Glomerular endothelial cell (primary cell): Measurements from ENCODE around the gene TSPAN14. TPM values are rescaled to one million over a fixed set of nuclear protein-coding genes. Genes with fewer than 3 reads are reported as not detected.

Experiments used
- DNase-seq: peaks from one replicate; pipeline ENCODE4 v3.0.0-alpha.2; 2011; ENCODE audit warnings: low read depth, low spot score; ENCODE audit errors: extremely low read depth
- total RNA-seq: library from RNA; depleted of rRNA; stranded (reverse); fragments of >200 nt; gene quantifications from 2 replicates; pipeline ENCODE4 v1.2.3, GENCODE V29; 2015

Gene TSPAN14
- total RNA-seq, 1 donor from 2014 or later = 202 TPM

GRCh38 chr10:80502621-80503583 is 48.8 kb downstream of the TSPAN14 start:
- no peak for DNase-seq

GRCh38 chr10:80503584-80504157 is 49.6 kb downstream of the TSPAN14 start:
- DNase-seq = no peak

GRCh38 chr10:80504158-80504811 is 50.2 kb downstream of the TSPAN14 start:
- no peak for DNase-seq

- no peak for DNase-seq
These were observed 50.9 kb downstream of the TSPAN14 start for GRCh38 chr10:80504897-80505465.

- no peak for DNase-seq
These were observed 52.1 kb downstream of the TSPAN14 start for GRCh38 chr10:80506189-80506575.

GRCh38 chr10:80506836-80507487 is 52.9 kb downstream of the TSPAN14 start:
- DNase-seq = no peak

GRCh38 chr10:80509108-80509402 is 54.9 kb downstream of the TSPAN14 start:
- DNase-seq = no peak

- DNase-seq = peak; percentile 96
These were observed 55.5 kb downstream of the TSPAN14 start for GRCh38 chr10:80509403-80510161.

GRCh38 chr10:80512031-80512526 is 58.0 kb downstream of the TSPAN14 start:
- no peak for DNase-seq

GRCh38 chr10:80513106-80513505 is 59.0 kb downstream of the TSPAN14 start:
- no peak for DNase-seq

- no peak for DNase-seq
These were observed 61.4 kb downstream of the TSPAN14 start for GRCh38 chr10:80515511-80515910.

- DNase-seq = no peak
These were observed 61.8 kb downstream of the TSPAN14 start for GRCh38 chr10:80515941-80516340.

- DNase-seq = no peak
These were observed 62.5 kb downstream of the TSPAN14 start for GRCh38 chr10:80516506-80517075.

GRCh38 chr10:80517416-80518142 is 63.5 kb downstream of the TSPAN14 start:
- DNase-seq = no peak

GRCh38 chr10:80518143-80518806 is 64.2 kb downstream of the TSPAN14 start:
- no peak for DNase-seq

GRCh38 chr10:80518807-80519360 is 64.8 kb downstream of the TSPAN14 start:
- no peak for DNase-seq

- DNase-seq = no peak
These were observed 66.0 kb downstream of the TSPAN14 start for GRCh38 chr10:80519936-80520650.
